ENCODE results near the gene EDC3. TPM values are rescaled to one million over a fixed set of nuclear protein-coding genes. Genes with fewer than 3 reads are reported as not detected.

EDC3 gene
- total RNA-seq, 1 experiment from 2014 or later = 62.0 TPM

DNA sequence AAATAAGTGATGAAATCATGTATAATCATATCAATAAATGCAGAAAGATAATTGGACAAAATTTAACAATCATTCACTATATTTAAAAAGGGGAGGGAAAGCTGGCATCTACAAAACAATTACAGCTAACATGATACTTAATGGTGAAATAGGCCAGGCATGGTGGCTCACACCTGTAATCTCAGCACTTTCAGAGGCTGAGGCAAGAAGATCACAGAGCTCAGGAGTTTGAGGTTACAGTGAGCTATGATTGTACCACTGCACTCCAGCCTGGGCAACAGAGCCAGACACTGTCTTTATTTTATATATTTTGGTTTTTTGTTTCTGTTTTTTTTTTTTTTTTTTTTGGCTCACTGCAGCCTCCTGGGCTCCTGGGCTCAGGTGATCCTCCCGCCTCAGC is 12.1 kb downstream of the EDC3 start:
- Histone ChIP-seq H3K9me3 (peaks cover 7% of the 10 kb centered on the region), H3K27me3 (replicated peaks; ENCODE audit: control insufficient read depth, insufficient read depth, low read length) (no peaks in the 10 kb centered on the region), H3K36me3 (ENCODE audit: control insufficient read depth, insufficient read depth, low read length) (no peaks in the 10 kb centered on the region), H3K4me3 (ENCODE audit: low read depth, low read length) (no peak overlapping the region), H3K4me1 (no peaks in the 10 kb centered on the region)
- Mint-ChIP-seq H3K4me3 (ENCODE audit: unreplicated experiment) (no peak overlapping the region), H3K27ac (ENCODE audit: unreplicated experiment) (no peak overlapping the region), H3K9me3 (ENCODE audit: unreplicated experiment) (peaks cover 13% of the 10 kb centered on the region), H3K36me3 (ENCODE audit: insufficient read depth, unreplicated experiment) (peaks cover 33% of the 10 kb centered on the region), H3K27me3 (ENCODE audit: insufficient read depth, unreplicated experiment) (no peaks in the 10 kb centered on the region), H3K4me1 (ENCODE audit: low read depth, unreplicated experiment) (no peaks in the 10 kb centered on the region)
- TF ChIP-seq, protein P1, sequence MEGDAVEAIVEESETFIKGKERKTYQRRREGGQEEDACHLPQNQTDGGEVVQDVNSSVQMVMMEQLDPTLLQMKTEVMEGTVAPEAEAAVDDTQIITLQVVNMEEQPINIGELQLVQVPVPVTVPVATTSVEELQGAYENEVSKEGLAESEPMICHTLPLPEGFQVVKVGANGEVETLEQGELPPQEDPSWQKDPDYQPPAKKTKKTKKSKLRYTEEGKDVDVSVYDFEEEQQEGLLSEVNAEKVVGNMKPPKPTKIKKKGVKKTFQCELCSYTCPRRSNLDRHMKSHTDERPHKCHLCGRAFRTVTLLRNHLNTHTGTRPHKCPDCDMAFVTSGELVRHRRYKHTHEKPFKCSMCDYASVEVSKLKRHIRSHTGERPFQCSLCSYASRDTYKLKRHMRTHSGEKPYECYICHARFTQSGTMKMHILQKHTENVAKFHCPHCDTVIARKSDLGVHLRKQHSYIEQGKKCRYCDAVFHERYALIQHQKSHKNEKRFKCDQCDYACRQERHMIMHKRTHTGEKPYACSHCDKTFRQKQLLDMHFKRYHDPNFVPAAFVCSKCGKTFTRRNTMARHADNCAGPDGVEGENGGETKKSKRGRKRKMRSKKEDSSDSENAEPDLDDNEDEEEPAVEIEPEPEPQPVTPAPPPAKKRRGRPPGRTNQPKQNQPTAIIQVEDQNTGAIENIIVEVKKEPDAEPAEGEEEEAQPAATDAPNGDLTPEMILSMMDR (IDR thresholded peaks at IDR 0.05; ENCODE audit: insufficient read depth in 1 of 2, low read depth in 1 of 2, low read length in 1 of 2, severe bottlenecking in 1 of 2, unreplicated experiment in 1 of 2) = no peak
- intact Hi-C loops (cut with micrococcal nuclease; ENCODE audit: unreplicated experiment) = no loop called here
- no TSS peak for BruUV-seq (replicated peaks)
- CTCF ChIA-PET = interaction anchor here (0.7 kb wide), 1 partner anchor 19 kb away, joined by 6 read pairs; no protein-coding TSS in a partner anchor
- POLR2A ChIA-PET = no interaction called here
- no peak for DNase-seq

DNA sequence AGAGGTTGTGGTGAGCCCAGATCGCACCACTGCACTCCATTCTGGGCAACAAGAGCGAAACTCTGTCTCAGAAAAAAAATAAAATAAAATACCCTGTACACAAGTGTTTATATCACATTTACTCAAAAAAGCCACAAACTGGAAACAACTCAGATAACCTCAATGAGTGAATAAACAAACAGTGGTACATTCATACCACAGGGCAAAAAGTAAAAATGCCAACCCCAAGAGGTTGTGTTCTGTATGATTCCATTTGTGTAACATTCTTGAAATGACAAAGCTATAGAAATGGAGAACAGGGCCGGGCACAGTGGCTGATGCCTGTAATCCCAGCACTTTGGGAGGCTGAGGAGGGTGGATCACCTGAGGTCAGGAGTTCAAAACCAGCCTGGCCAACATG is 12.9 kb downstream of the EDC3 start:
- no peak for DNase-seq
- Histone ChIP-seq H3K4me3 (ENCODE audit: low read depth, low read length) (no peak overlapping the region), H3K36me3 (ENCODE audit: control insufficient read depth, insufficient read depth, low read length) (no peaks in the 10 kb centered on the region), H3K4me1 (no peaks in the 10 kb centered on the region), H3K27me3 (replicated peaks; ENCODE audit: control insufficient read depth, insufficient read depth, low read length) (no peaks in the 10 kb centered on the region), H3K9me3 (peaks cover 7% of the 10 kb centered on the region)
- ChIA-PET CTCF (no interaction called here), POLR2A (no interaction called here)
- Mint-ChIP-seq H3K9me3 (ENCODE audit: unreplicated experiment) (peaks cover 13% of the 10 kb centered on the region), H3K27ac (ENCODE audit: unreplicated experiment) (no peak overlapping the region), H3K4me1 (ENCODE audit: low read depth, unreplicated experiment) (no peaks in the 10 kb centered on the region), H3K27me3 (ENCODE audit: insufficient read depth, unreplicated experiment) (no peaks in the 10 kb centered on the region), H3K4me3 (ENCODE audit: unreplicated experiment) (no peak overlapping the region), H3K36me3 (ENCODE audit: insufficient read depth, unreplicated experiment) (peaks cover 33% of the 10 kb centered on the region)
- intact Hi-C loops (cut with micrococcal nuclease; ENCODE audit: unreplicated experiment) = no loop called here
- TF ChIP-seq, protein P1 (IDR thresholded peaks at IDR 0.05; ENCODE audit: insufficient read depth in 1 of 2, low read depth in 1 of 2, low read length in 1 of 2, severe bottlenecking in 1 of 2, unreplicated experiment in 1 of 2) = no peak
- BruUV-seq (replicated peaks) = no TSS peak

DNA sequence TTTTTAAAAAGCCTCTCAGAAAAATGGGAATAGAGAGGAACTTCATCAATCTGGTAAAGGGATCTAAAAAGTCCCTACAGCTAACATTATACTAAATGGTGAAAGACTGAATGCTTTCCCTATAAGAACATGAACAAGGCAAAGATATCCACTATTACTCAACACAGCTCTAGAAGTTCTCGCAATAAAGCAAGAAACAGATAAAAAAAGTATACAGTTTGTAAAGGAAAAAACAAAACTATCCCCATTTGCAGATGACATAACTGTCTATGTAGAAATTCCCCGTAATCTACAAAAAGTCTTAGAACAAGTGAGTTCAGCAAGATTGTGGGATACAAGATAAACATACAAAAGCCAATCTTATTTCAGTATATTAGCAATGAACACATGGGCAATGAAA is 15.4 kb downstream of the EDC3 start:
- Histone ChIP-seq H3K4me1 (no peaks in the 10 kb centered on the region), H3K27me3 (replicated peaks; ENCODE audit: control insufficient read depth, insufficient read depth, low read length) (no peaks in the 10 kb centered on the region), H3K36me3 (ENCODE audit: control insufficient read depth, insufficient read depth, low read length) (no peaks in the 10 kb centered on the region), H3K4me3 (ENCODE audit: low read depth, low read length) (no peak overlapping the region), H3K9me3 (peaks cover 4% of the 10 kb centered on the region)
- H3K9me3 Mint-ChIP-seq (ENCODE audit: unreplicated experiment) = peaks cover 11% of the 10 kb centered on the region
- POLR2A ChIA-PET = no interaction called here
- H3K4me3 Mint-ChIP-seq (ENCODE audit: unreplicated experiment) = no peak overlapping the region
- CTCF ChIA-PET = no interaction called here
- TF ChIP-seq, protein P1 (IDR thresholded peaks at IDR 0.05; ENCODE audit: insufficient read depth in 1 of 2, low read depth in 1 of 2, low read length in 1 of 2, severe bottlenecking in 1 of 2, unreplicated experiment in 1 of 2) = no peak
- peaks cover 22% of the 10 kb centered on the region for H3K36me3 Mint-ChIP-seq (ENCODE audit: insufficient read depth, unreplicated experiment)
- intact Hi-C loops (cut with micrococcal nuclease; ENCODE audit: unreplicated experiment) = no loop called here
- no peak for DNase-seq
- no peaks in the 10 kb centered on the region for H3K27me3 Mint-ChIP-seq (ENCODE audit: insufficient read depth, unreplicated experiment)
- no peaks in the 10 kb centered on the region for H3K4me1 Mint-ChIP-seq (ENCODE audit: low read depth, unreplicated experiment)
- no peak overlapping the region for H3K27ac Mint-ChIP-seq (ENCODE audit: unreplicated experiment)
- BruUV-seq (replicated peaks) = no TSS peak

Measured in Caco-2 (cell line).